ENCODE data around the gene SURF4. TPM values are rescaled to one million over a fixed set of nuclear protein-coding genes. Genes with fewer than 3 reads are reported as not detected.

The SURF4 gene
- total RNA-seq, 1 donor from 2014 or later = 190 TPM

GRCh38 chr9:133348718-133349573 is 26.9 kb downstream of the SURF4 start:
- DNase-seq (ENCODE audit: extremely low spot score, unreplicated experiment) = no peak
- Mint-ChIP-seq H3K4me1 (ENCODE audit: unreplicated experiment) (peaks cover 30% of the 10 kb centered on the region), H3K4me3 (ENCODE audit: unreplicated experiment) (peak overlapping the region; percentile 98), H3K9me3 (ENCODE audit: unreplicated experiment) (no peaks in the 10 kb centered on the region), H3K36me3 (ENCODE audit: unreplicated experiment) (peaks cover 43% of the 10 kb centered on the region), H3K27ac (ENCODE audit: unreplicated experiment) (peak overlapping the region; percentile 97), H3K27me3 (ENCODE audit: unreplicated experiment) (no peaks in the 10 kb centered on the region)
- TF ChIP-seq CTCF (IDR thresholded peaks at IDR 0.05) = no peak

- TF ChIP-seq CTCF (IDR thresholded peaks at IDR 0.05) = no peak
- Mint-ChIP-seq H3K4me1 (ENCODE audit: unreplicated experiment) (peaks cover 30% of the 10 kb centered on the region), H3K9me3 (ENCODE audit: unreplicated experiment) (no peaks in the 10 kb centered on the region), H3K36me3 (ENCODE audit: unreplicated experiment) (peaks cover 41% of the 10 kb centered on the region), H3K4me3 (ENCODE audit: unreplicated experiment) (peak within 1 kb of the TSS; percentile 98), H3K27me3 (ENCODE audit: unreplicated experiment) (no peaks in the 10 kb centered on the region), H3K27ac (ENCODE audit: unreplicated experiment) (peak within 1 kb of the TSS; percentile 97)
- peak; percentile 96 for DNase-seq (ENCODE audit: extremely low spot score, unreplicated experiment)
Measured at GRCh38 chr9:133347985-133348717, 27.7 kb downstream of the SURF4 start, which contains the start of the genes MED22 and RPL7A. Gene MED22, minus strand, starts transcription at chr9:133348131. Its CDS starts 1,469 bp downstream, at chr9:133346662. Gene RPL7A, plus strand, starts transcription at chr9:133348218. Its CDS starts 26 bp downstream, at chr9:133348244.

- Mint-ChIP-seq H3K27ac (ENCODE audit: unreplicated experiment) (peak overlapping the region; percentile 97), H3K9me3 (ENCODE audit: unreplicated experiment) (no peaks in the 10 kb centered on the region), H3K36me3 (ENCODE audit: unreplicated experiment) (peaks cover 41% of the 10 kb centered on the region), H3K4me1 (ENCODE audit: unreplicated experiment) (peaks cover 30% of the 10 kb centered on the region), H3K4me3 (ENCODE audit: unreplicated experiment) (peak overlapping the region; percentile 98), H3K27me3 (ENCODE audit: unreplicated experiment) (no peaks in the 10 kb centered on the region)
- TF ChIP-seq CTCF (IDR thresholded peaks at IDR 0.05) = no peak
- DNase-seq (ENCODE audit: extremely low spot score, unreplicated experiment) = no peak
Measured at GRCh38 chr9:133347515-133347984, 28.3 kb downstream of the SURF4 start.

GRCh38 chr9:133346021-133346785 is 29.7 kb downstream of the SURF4 start:
- Mint-ChIP-seq H3K4me1 (ENCODE audit: unreplicated experiment) (peaks cover 30% of the 10 kb centered on the region), H3K9me3 (ENCODE audit: unreplicated experiment) (no peaks in the 10 kb centered on the region), H3K27ac (ENCODE audit: unreplicated experiment) (peak overlapping the region; percentile 95), H3K4me3 (ENCODE audit: unreplicated experiment) (peak overlapping the region; percentile 98), H3K27me3 (ENCODE audit: unreplicated experiment) (no peaks in the 10 kb centered on the region), H3K36me3 (ENCODE audit: unreplicated experiment) (peaks cover 30% of the 10 kb centered on the region)
- TF ChIP-seq CTCF (IDR thresholded peaks at IDR 0.05) = no peak
- DNase-seq (ENCODE audit: extremely low spot score, unreplicated experiment) = no peak

All from osteocyte (in vitro differentiated cells).